ENCODE data around the gene GGCT.
"Not testable (repeated sequence)": the region's sequence is repeated elsewhere in the genome, so short reads cannot be mapped to it uniquely, and the experiment has no call there.

Gene GGCT

GRCh38 chr7:30509171-30509857, 4.7 kb upstream of the GGCT start:
- ATAC-seq = not testable (repeated sequence)

- not testable (repeated sequence) for ATAC-seq
Observed at GRCh38 chr7:30507346-30507900, 2.8 kb upstream of the GGCT start.

GRCh38 chr7:30505174-30505697, 607 bp upstream of the GGCT start:
- TF ChIP-seq GLIS3 (CRISPR knock-in tag; IDR thresholded peaks at IDR 0.05) = peak; percentile 45; the same call in 1 of the 2 replicates
- TF ChIP-seq OSR1 (CRISPR knock-in tag; IDR thresholded peaks at IDR 0.05) = no peak
- TF ChIP-seq ZNF8 (CRISPR knock-in tag; IDR thresholded peaks at IDR 0.05) = no peak
- TF ChIP-seq ARNTL (CRISPR knock-in tag; IDR thresholded peaks at IDR 0.05; ENCODE audit: borderline replicate concordance, low read depth) = no peak
- TF ChIP-seq ZFP3 (CRISPR knock-in tag; IDR thresholded peaks at IDR 0.05) = peak; percentile 77
- no peak for TF ChIP-seq POU6F1 (CRISPR knock-in tag; IDR thresholded peaks at IDR 0.05; ENCODE audit: borderline replicate concordance, low read depth)
- no peak for TF ChIP-seq CSDC2 (CRISPR knock-in tag; IDR thresholded peaks at IDR 0.05)
- TF ChIP-seq ZC3H10 (CRISPR knock-in tag; IDR thresholded peaks at IDR 0.05) = no peak
- no peak for TF ChIP-seq PPARA (CRISPR knock-in tag; IDR thresholded peaks at IDR 0.05; ENCODE audit: borderline replicate concordance)
- ATAC-seq = peak; percentile 42

GRCh38 chr7:30503274-30504212, 1.1 kb downstream of the GGCT start:
- ATAC-seq = no peak
- TF ChIP-seq PPARA (CRISPR knock-in tag; IDR thresholded peaks at IDR 0.05; ENCODE audit: borderline replicate concordance) (no peak), BACH2 (CRISPR knock-in tag; IDR thresholded peaks at IDR 0.05; ENCODE audit: borderline replicate concordance) (no peak), ZC3H10 (CRISPR knock-in tag; IDR thresholded peaks at IDR 0.05) (no peak), PATZ1 (CRISPR knock-in tag; IDR thresholded peaks at IDR 0.05; ENCODE audit: borderline replicate concordance) (no peak), ZFP3 (CRISPR knock-in tag; IDR thresholded peaks at IDR 0.05) (no peak), ESRRG (CRISPR knock-in tag; IDR thresholded peaks at IDR 0.05) (no peak), CREB5 (CRISPR knock-in tag; IDR thresholded peaks at IDR 0.05; ENCODE audit: low read depth) (no peak), ZNF8 (CRISPR knock-in tag; IDR thresholded peaks at IDR 0.05) (no peak), ZNF70 (CRISPR knock-in tag; IDR thresholded peaks at IDR 0.05) (no peak)

- no peak for ATAC-seq
- TF ChIP-seq CREB5 (CRISPR knock-in tag; IDR thresholded peaks at IDR 0.05; ENCODE audit: low read depth) = no peak
- TF ChIP-seq OSR1 (CRISPR knock-in tag; IDR thresholded peaks at IDR 0.05) = no peak
- TF ChIP-seq POU6F1 (CRISPR knock-in tag; IDR thresholded peaks at IDR 0.05; ENCODE audit: borderline replicate concordance, low read depth) = no peak
- no peak for TF ChIP-seq BACH2 (CRISPR knock-in tag; IDR thresholded peaks at IDR 0.05; ENCODE audit: borderline replicate concordance)
- no peak for TF ChIP-seq ESRRG (CRISPR knock-in tag; IDR thresholded peaks at IDR 0.05)
- no peak for TF ChIP-seq ZNF70 (CRISPR knock-in tag; IDR thresholded peaks at IDR 0.05)
- no peak for TF ChIP-seq ISL1 (CRISPR knock-in tag; IDR thresholded peaks at IDR 0.05)
Observed at GRCh38 chr7:30502470-30503251, 2.0 kb downstream of the GGCT start.

Measured in SK-N-SH treated with all-trans-retinoic acid at 6 μM for 48 hours (cell line).